Measurements from ENCODE around the gene WAPL.

The WAPL gene

DNA sequence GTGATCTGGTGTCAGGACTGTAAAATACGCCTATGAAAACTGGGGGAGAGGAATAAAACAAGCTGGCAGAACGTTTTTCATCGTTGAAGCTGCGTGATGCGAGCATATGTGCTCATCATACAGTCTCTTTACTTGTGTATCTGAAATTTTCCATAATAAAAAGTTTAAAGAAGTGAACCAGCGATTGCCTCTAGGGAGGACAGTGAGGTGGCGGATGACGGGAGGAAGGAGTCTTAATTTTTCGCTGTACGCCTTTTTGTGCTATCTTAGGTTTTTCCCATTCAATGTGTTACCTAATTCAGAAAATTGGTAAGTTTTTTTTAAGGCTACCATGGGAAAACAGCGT lies 891 bp upstream of the WAPL start:
- DNase-seq = no peak

DNA sequence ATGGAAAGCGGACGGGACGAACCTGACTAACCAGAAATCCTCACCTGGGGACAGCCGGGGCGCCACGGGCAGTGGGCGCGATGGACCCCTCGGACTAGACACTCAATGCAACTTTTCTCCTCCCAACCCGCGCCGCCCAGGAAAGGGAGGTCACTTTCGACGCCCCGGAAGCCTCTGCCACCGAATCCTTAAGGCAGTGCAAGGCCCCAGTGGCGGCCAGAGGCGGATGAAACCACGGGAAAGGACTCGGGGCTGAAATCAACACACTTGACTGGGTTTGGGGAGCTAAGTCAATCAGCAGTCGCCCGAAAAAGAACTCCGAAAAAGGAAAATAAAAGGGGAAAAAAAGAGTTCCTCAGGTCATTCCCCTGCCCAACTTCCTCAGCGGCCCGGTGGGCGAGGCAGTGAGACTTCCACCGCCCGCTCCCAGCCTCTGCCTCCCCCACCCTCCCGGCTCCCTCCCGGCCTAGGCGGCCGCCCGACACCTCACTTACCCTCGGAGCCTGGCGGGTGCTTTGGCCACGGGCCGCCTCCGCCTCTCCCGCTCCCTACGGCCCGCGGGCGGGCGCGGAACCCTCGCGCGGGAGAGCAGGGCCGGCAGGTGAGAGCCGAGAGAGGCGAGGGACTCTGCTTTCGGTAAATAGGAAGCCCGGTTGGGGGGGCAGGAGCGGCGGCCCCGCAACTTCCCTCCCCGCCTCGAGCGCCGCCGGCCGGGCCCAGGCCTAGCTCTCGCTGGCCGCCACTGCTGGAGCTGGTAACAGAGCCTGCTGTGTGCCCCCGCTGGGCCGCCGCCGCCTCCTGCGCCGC lies 518 bp downstream of the WAPL start:
- no peak for DNase-seq

DNA sequence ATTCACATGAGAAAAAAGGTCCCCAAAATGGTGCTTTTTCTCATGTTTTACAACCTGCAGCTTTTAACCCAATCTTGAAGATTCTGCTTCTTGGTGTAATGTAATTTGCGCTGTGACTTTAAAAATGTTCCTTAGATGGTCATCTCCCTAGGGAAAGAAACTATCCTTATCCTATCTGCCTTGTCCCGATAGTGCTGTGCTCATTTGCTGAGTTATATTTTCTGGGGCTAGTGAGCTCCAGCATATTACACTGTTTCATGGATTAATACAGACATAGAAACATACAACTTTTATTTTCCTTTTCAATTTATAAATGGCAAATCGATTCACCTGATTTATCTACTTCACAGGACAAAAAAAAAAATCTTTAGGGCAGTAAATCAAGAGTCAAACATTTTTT lies 2.8 kb downstream of the WAPL start:
- DNase-seq = no peak

DNA sequence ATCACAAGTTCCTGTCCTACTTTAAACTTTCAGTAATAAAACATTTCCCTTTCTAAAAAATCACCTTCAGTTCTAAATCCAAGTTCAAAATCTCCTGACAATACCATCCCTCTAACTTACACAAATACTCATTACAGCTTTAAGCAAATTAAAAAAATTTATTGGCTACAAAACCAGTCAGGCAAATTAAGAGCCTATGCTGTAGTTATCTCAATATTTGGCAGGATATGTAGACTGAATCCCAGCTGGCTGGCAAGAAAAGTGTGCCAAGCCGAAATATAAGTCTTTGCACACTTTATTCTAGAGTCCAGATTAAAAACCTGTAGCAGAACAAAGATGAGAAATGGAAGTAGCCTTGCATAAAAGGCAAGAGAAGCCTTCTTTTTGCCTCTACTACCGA lies 9.5 kb downstream of the WAPL start:
- DNase-seq = no peak

DNA sequence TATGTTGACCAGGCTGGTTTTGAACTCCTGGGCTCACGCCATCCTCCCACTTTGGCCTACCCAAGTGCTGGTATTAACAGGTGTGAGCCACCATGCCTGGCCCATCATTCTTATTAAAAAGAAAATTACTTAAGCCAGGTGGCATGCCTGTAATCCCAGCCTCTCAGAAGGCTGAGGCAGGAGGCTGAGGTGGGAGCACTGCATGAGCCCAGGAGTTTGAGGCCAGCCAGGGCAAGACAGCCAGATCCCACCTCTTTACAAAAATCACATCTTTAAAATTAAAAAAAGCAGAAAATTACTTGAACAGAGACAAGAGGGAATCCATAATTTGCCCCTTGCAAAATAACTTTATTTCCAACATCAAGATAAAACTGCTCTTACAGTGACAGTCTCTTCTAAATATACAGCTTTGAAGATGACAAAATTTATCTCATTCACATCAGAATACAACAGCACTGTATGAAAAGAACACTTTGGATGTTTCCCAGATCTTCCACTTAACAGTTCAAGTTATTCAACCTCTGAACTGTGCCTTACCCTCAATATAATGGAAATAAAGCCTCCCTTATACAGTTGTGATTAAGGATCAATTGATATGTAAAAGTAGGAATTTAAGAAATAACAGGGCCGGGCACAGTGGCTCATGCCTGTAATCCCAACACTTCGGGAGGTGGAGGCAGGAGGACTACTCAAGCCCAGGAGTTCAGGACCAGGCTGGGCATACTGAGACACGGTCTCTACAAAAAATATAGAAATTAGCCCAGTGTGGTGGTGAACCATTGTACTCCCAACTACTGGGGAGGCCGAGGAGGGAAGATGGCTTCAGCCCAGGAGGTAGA lies 10.3 kb downstream of the WAPL start:
- no peak for DNase-seq

DNA sequence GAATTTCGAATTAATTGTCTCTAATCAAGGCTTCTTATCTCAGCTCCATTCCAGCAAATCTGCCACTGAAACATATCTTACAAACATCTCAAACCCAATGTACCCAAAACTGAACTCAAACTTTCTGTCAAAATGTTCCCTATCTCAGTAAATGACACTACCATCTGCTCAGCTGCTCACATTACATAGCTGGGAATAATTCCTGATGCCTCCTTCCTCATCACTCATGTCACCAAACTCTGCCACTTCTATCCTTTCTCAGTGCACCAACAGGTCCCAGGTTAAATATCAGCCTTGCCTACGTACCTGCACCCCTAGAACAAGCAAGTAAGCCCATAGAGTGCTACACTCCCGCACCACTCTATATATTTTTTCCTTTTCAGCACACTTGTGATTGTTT lies 12.4 kb downstream of the WAPL start:
- DNase-seq = no peak

DNA sequence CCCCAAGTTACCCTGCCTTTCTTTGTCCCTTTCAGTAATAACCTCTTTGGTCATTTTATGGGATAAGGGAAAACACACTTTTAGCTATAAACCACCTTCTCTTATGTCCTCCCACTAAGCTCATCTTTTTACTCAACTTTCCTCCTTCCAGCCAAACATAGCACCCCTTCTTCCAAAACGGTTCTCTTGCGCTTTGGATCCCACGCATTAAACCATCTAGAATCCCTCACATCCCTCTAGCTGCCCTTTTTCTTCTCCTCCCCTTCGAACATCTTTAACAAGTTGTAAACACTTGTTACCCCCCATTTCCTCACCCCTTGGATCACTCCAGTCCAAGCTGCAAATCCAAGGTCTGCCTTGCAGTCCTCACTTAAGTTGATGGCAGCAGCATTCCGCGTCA lies 13.4 kb downstream of the WAPL start:
- no peak for DNase-seq

DNA sequence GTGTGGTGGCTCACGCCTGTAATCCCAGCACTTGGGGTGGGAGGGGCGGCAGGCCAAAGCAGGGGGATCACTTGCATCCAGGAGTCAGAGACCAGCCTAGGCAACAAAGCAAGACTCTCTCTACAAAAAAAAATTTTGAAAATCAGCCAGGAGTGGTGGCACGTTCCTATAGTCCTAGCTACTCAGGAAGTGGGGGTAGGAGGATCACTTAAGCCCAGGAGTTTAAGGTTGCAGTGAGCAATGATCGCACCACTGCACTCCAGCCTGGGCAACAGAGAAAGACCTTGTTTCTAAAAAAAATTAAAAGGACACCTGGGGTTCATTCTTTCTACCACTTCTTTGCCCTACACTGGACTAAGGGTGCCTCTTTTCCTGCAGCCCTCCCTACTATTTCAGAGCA lies 15.1 kb downstream of the WAPL start:
- no peak for DNase-seq

DNA sequence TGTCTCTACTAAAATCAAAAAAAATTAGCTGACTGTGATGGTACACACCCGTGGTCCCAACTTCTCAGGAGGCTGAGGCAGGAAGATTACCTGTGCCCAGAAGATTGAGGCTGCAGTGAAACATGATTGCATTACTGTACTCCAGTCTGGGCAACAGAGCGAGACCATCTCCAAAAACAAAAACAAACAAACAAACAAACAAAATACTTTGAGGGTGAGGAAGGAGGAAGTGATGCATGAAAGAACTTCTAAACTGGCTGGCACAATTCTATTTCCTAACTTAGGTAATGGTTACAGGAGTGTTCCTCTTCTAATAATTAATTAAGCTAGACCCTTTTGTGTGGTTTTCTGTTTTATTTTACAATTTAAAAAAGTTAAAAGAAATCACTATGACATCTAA lies 15.5 kb downstream of the WAPL start:
- no peak for DNase-seq

DNA sequence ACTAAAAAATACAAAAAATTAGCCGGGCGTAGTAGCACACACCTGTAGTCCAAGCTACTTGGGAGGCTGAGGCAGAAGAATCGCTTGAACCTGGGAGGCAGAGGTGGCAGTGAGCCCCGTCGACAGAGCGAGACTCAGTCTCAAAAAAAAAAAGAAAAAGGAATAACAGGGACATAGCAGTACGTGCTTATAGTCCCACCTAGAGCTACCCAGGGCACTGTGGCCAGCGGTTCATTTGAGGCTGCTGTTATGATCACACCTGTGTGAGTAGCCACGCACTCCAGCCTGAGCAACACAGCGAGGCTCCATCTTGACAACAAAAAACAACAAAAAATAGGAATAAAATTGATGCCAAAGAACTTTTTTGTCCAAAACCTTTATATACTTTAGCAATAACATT lies 17.1 kb downstream of the WAPL start:
- DNase-seq = no peak

DNA sequence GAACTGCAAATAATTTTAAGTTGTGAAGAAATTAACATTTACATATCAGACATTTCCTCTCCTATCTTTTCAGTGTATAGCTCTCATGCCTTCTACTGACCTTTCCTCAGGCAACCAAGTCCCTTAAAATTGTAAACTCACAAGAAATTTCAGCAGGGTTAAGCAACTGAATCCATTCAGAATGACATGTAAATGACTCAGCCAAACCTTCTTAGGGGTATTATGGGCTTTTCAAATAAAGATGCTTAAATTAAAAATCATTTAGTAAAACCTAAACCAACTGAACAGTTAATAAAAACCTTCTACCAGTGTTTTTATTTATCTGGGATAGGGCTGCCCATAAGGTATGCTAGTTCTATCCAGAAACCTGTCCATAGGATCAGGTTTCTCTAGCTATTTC lies 20.7 kb downstream of the WAPL start:
- no peak for DNase-seq

DNA sequence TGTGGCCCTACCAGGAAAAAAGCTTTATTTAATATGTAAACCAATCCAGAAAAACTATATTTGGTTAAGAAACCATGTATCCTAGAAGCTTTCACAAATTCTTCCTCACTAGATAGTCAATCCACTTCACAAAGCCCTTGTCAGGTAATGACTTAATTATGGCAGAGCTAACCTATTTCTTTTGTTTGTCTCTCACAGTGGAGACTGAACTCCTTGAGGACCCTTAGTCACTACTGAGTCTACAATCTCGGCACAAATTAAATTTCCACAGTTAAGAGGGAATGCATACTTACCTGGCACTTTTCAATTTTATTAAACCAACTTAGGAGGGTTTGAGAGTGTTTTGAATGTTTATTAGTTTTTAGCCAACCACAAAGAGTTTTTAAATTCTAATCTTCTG lies 23.0 kb downstream of the WAPL start:
- no peak for DNase-seq

DNA sequence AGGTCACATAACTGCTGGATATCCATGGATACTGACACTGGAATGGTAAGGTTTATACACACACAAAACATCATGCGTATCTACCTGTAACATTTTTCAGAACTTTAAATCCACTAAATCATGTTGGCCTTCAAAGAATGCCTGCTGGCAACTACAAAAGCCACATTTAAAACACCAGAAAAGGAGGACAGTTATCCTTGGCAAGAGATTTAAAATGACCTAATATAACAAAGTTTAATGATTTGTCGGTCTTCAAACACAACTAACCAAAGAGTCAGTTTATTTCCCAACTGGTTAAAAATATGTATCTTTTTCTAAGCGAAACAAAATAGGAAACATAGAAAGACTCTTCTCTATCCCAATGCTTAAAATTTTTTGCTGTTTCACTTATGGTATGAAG lies 24.0 kb downstream of the WAPL start:
- no peak for DNase-seq

DNA sequence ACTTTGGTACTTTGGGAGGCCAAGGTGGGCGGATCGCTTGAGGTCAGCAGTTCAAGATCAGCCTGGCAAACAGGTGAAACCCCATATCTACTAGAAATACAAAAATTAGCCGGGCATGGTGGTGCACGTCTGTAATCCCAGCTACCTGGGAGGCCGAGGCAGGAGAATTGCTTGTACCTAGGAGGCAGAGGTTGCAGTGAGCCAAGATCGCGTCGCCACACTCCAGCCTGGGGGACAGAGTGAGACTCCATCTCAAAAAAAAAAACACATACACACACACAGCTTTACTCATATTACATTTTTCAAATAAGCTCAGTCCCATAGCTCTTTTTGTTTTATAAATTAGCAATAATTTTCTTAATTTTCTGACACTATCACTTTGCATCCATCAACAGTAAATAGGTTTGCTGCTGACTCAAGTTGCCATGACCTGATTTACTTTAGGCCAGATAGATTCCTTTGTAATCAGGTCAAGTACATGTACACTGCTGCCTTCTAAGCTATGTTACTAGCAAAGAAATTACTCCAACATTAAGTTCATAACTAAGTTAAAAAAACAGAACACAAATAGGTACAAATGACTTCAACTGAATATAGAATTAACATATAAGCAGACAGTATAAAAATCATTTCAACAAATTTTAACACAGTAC lies 31.5 kb downstream of the WAPL start:
- no peak for DNase-seq

DNA sequence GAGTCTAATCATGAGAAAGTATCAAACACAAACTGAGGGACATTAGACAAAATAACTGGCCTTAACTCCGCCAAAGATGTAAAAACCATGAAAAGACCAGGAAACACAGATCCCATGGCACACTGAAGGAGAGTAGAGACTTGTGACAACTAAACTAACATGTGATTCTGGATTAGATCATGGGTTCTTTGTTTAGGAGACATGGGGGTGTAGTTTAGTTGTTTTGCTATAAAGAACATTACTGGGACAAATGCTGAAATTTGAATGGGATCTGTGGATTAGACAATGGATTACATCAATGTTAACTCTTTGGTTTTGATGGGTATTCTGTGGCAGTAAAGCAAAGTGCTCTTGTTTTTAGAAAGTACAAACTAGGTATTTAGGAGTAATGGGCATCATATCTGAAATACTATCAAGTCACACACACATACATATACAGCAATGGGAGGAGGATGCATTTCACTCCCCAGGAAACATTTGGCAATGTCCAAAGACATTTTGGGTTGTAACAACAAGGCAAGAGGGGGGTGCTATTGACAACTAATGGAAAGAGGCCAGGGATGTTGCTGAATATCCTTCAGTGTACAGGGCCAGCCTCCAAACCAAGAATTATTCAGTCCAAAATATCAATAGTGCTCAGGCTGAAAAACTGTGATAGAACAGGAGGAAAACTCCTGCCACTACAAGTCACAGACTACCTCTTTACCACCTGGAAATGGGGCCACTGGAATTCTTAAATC lies 32.4 kb downstream of the WAPL start:
- no peak for DNase-seq

DNA sequence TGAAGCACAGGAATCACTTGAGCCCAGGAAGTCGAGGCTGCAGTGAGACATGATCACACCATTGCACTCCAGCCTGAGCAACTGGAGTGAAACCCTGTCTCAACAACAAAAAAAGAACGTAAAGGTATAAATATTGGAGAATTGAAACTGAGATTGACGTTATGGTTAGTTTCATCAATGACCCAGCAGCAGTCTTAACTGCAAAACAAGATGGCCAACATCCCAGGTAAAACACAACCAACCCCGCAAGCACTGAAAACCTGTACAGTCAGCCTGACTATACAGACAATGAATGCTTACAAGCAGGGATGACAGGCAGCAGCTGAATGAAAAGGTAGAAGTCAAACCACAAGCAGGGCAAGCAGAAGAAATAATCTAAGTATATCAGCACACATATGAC lies 34.7 kb downstream of the WAPL start:
- no peak for DNase-seq

DNA sequence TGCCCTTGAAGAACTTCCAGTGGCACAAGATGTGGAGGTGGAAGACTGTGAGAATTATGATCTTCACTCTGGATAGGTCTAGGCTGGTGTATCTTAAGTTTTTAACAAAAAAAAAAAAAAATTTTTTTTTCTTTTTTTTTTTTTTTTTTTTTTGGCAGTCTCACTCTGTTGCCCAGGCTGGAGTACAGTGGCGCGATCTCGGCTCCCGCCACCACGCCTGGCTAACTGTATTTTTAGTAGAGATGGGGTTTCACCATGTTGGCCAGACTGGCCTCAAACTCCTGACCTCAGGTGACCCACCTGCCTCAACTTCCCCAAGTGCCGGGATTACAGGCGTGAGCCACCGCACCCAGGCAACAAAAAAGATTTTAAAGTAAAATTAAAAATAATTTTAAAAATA lies 37.9 kb downstream of the WAPL start:
- no peak for DNase-seq

DNA sequence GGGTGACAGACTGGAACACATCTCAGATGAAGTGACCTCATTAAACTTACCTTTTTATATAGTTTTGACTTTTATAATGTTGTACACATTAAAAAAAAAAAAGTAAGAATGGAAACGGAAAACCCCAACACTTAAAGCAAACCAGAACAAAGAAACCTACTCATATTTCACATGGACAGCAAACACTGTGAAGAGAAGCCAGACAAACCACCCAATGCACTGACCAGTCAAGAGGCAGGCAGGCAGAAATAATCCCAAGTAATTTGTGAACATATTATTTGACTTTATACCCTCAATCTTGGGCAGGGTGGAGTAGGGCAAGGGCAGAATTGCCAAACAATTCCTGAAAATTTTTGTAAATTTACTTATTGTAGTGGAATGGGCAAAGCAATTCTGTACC lies 39.8 kb downstream of the WAPL start:
- DNase-seq = no peak

DNA sequence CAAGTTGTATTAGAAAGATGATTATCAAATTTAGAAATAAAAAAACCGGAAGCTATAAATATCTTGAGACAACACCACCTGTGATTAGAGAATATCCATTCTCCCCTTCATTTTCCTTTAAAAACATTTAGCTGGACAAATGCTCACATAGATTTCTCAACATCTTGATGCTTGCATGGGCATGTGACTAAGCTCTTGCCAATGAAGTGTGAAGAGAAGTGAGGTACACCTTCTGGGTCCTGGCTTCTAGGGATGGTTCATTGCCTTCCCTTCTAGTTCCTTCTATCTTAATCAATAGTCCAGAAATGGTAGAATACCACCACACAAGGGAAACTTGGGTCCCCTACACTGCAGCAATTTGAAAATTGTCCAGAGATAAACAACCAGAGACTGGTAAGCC lies 41.0 kb downstream of the WAPL start:
- DNase-seq = no peak

DNA sequence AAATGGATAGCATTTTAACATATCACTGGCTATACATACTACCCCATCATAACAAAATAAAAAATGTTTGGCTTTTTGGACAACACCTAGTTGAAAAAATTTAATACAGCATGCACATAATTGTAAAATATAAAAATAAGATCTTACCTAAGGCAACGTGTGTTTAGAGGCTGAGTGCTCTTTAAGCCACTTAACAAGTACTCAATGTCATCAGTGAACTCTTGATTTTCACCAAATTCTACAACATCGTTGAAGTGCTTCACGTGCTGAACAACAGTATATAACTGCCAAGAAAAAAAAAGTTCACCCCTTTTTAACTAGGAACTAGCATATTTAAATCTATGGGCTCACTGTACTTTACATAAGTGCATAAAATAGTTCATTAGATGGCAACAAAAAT lies 49.5 kb downstream of the WAPL start:
- no peak for DNase-seq

DNA sequence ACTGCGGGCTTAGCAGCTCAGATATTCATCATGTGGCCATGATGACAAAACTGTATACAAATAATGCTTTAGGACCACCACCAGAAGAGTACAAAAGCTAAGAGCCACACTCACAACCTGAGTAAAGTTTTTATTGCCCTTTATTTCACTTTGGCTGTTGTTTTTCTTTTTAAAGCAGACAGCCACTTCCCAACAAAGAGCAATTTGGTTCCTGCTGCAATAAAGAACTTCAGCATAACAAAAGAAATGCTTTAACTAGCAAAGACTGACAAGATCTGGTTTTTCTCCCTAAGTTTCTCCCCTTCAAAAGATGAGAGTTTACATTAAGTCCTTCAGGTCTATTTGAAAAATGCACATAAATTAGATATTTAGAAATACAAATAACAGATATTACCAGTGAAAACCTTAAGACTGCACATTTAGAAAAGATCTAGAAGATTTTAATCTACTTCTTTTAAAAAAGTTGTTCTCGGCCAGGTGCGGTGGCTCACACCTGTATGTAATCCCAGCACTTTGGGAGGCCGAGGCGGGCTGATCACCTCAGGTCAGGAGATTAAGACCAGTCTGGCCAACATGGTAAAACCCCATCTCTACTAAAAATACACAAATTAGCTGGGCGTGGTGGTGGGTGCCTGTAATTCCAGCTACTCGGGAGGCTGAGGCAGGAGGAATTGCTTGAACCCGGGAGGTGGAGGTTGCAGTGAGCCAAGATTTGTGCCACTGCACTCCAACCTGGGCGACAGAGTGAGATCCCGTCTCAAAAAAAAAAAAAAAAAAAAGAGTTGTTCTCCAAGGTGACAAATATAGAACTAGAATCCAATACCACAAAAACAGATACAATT lies 59.4 kb downstream of the WAPL start:
- no peak for DNase-seq

DNA sequence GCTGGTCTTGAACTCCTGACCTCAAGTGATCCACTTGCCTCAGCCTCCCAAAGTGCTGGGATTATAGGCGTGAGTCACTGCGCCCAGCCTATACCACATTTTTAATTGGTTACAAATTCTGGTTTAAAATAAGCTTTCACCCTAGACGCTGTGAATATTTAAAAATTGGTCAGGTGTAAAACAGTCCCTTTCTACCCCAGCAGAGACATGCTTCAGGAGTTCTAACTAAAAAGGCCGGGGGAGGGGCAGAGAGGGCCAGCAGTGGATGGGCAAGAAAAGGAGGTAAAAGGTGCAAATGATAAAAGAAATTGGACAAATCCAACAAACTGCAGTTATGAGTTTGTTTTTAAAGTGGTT lies 70.0 kb downstream of the WAPL start:
- DNase-seq = no peak

Data from NCI-H2107 (cell line).